Stimulated activated naive B cell treated with anti-CD40 and anti-IgM and Interleukin-4, amounts not matched to agents 10 μg/mL and 1 μg/mL and 100 μg/mL, for 72 hours (primary cell): Measurements from ENCODE around the gene CFAP119.
A peak's percentile ranks its signal among the peaks of the same experiment; 100 is the strongest.

Experiments used
- ATAC-seq, 2 donors: fragments of 150-1000 bp; cut with Tn5 transposase; replicated peaks; 2 replicates each; pipeline ENCODE4 v1.10.0; 2021; ENCODE audit warnings: moderate library complexity in 1 of 2
- DNase-seq: peaks from one replicate; pipeline ENCODE4 v3.0.0; 2021
- H3K27ac Mint-ChIP-seq: one replicate; pipeline ENCODE4 v1.8.0; 2022; ENCODE audit warnings: mild to moderate bottlenecking, mixed read lengths
- H3K27me3 Mint-ChIP-seq, 2 donors: one replicate each; pipeline ENCODE4 v1.8.0; 2022; ENCODE audit warnings: mixed read lengths in 2 of 2
- H3K36me3 Mint-ChIP-seq, 2 donors: one replicate each; pipeline ENCODE4 v1.8.0; 2022; ENCODE audit warnings: mixed read lengths in 2 of 2, mild to moderate bottlenecking in 1 of 2
- H3K4me1 Mint-ChIP-seq, 2 donors: one replicate each; pipeline ENCODE4 v1.8.0; 2022; ENCODE audit warnings: mixed read lengths in 2 of 2, mild to moderate bottlenecking in 1 of 2
- H3K4me3 Mint-ChIP-seq, 2 donors: one replicate each; pipeline ENCODE4 v1.8.0; 2022; ENCODE audit warnings: mild to moderate bottlenecking in 2 of 2, mixed read lengths in 2 of 2, moderate library complexity in 1 of 2
- H3K9me3 Mint-ChIP-seq, 2 donors: one replicate each; pipeline ENCODE4 v1.8.0; 2022; ENCODE audit warnings: mixed read lengths in 2 of 2, mild to moderate bottlenecking in 1 of 2

CFAP119 gene

DNA sequence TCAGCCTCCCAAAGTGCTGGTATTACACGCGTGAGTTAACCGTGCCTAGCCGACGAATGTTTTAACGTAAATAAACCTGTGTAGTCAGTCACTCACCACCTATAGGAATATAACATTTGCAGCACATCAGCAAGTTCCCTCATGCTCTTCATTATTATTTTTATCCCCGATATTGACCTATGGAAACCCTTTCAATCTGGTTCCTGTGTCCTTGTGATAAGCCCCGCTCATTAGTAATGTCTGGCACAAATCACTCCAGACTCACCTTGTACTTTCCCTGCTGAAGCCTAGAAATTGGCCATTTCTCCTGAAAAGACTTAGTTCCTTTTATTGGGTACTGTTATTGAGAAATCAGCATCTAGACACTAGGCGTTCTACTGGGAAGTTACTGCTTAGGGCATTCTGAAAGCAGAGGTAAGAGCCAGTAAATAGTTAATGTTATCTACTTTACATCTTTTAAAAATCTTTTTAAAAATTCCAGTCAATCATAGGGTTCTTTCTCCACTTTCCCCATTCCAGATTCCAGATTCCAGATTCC lies 15.2 kb downstream of the CFAP119 start:
- H3K4me3 Mint-ChIP-seq: no peak overlapping the region
- ATAC-seq (no peak), DNase-seq (no peak)
- peaks cover 17 to 35% of the 10 kb centered on the region in 2 donors for H3K4me1 Mint-ChIP-seq
- H3K27ac Mint-ChIP-seq: no peak overlapping the region
- H3K36me3 Mint-ChIP-seq: peaks cover 30 to 50% of the 10 kb centered on the region in 2 donors
- H3K27me3 Mint-ChIP-seq: no peaks in the 10 kb centered on the region
- H3K9me3 Mint-ChIP-seq: no peaks in the 10 kb centered on the region

DNA sequence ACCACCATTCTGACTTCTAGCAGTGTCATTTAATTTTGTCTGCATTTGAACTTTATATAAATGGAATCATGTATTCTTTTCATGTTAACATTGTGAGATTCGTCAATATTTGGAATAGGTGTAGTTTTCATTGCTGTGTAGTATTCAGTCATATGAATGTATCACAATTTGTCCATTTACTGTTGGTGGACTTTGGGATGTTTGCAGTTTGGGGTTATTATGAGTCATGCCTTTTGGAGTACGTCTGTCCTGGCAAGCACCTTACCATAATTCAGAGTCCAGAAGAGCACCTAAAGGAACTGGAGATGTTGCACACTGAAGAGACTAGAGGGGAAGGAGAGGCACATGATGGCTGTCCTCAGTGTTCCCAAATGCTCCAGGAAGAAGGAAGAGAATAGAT lies 16.8 kb downstream of the CFAP119 start:
- Mint-ChIP-seq H3K4me3 (no peak overlapping the region), H3K9me3 (no peaks in the 10 kb centered on the region), H3K27me3 (no peaks in the 10 kb centered on the region), H3K27ac (peak overlapping the region; percentile 20), H3K36me3 (peaks cover 38 to 55% of the 10 kb centered on the region in 2 donors), H3K4me1 (peaks cover 28 to 46% of the 10 kb centered on the region in 2 donors)
- no peak for ATAC-seq
- no peak for DNase-seq

GRCh38 chr16:30744183-30744582 lies 17.7 kb downstream of the CFAP119 start:
- peaks cover 32 to 48% of the 10 kb centered on the region in 2 donors for H3K36me3 Mint-ChIP-seq
- peaks cover 23 to 41% of the 10 kb centered on the region in 2 donors for H3K4me1 Mint-ChIP-seq
- no peaks in the 10 kb centered on the region for H3K27me3 Mint-ChIP-seq
- DNase-seq: no peak
- no peak overlapping the region for H3K4me3 Mint-ChIP-seq
- no peaks in the 10 kb centered on the region for H3K9me3 Mint-ChIP-seq
- H3K27ac Mint-ChIP-seq: no peak overlapping the region
- no peak for ATAC-seq

GRCh38 chr16:30743716-30744115 lies 18.1 kb downstream of the CFAP119 start:
- Mint-ChIP-seq H3K4me1 (peaks cover 20 to 41% of the 10 kb centered on the region in 2 donors), H3K4me3 (no peak overlapping the region), H3K27me3 (no peaks in the 10 kb centered on the region), H3K27ac (no peak overlapping the region), H3K36me3 (peaks cover 31 to 46% of the 10 kb centered on the region in 2 donors), H3K9me3 (no peaks in the 10 kb centered on the region)
- DNase-seq: no peak
- no peak for ATAC-seq

- no peak for ATAC-seq
- Mint-ChIP-seq H3K9me3 (no peaks in the 10 kb centered on the region), H3K36me3 (peaks cover 38 to 60% of the 10 kb centered on the region in 2 donors), H3K27ac (peak overlapping the region; percentile 62), H3K4me1 (peaks cover 16 to 37% of the 10 kb centered on the region in 2 donors), H3K4me3 (no peak overlapping the region), H3K27me3 (no peaks in the 10 kb centered on the region)
- no peak for DNase-seq
These were observed 20.4 kb downstream of the CFAP119 start for GRCh38 chr16:30741461-30741914.

DNA sequence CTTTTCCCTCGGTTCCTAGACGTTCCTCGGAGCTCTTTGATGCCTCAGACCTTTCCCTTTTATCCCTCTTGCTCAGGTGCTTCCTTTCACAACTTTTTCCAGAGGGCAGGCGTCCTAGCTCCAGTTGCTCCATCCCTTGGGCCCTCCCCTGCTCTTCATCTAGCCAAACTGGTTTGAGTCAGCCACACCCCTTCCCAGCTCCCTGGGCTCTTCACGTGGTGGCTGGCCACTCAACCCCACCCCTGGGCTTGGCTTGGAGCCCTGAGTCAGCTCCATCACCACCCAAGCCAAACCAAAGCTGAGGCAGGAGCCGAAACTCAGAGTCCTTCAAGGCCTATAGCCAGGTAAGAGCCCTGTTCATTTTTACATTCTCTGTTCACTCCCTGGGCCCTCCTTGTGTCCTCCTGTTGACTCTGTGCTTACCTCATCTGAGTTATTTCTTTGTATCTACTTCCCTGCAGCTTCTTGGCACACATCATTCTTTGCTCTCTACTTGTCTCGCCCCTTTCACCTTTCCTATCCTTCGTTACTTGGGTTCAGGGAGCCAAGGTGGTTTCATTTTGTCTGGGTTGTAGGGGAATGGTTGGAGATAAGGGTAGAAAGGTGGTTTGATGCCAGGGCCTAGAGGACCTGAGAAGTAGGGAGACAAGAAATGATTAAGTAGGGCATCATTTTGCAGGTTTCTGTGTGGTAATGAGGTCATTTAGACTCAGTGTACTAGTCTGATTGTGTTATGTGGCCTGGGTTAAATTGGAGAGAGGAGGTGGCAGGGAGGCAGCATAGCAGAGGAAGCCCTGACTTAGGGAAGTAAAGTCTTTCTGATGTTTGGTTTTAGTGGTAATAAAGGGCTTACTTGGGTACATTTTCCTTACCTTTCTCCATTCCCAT lies 21.3 kb downstream of the CFAP119 start:
- peaks cover 16 to 37% of the 10 kb centered on the region in 2 donors for H3K4me1 Mint-ChIP-seq
- ATAC-seq: no peak

DNA sequence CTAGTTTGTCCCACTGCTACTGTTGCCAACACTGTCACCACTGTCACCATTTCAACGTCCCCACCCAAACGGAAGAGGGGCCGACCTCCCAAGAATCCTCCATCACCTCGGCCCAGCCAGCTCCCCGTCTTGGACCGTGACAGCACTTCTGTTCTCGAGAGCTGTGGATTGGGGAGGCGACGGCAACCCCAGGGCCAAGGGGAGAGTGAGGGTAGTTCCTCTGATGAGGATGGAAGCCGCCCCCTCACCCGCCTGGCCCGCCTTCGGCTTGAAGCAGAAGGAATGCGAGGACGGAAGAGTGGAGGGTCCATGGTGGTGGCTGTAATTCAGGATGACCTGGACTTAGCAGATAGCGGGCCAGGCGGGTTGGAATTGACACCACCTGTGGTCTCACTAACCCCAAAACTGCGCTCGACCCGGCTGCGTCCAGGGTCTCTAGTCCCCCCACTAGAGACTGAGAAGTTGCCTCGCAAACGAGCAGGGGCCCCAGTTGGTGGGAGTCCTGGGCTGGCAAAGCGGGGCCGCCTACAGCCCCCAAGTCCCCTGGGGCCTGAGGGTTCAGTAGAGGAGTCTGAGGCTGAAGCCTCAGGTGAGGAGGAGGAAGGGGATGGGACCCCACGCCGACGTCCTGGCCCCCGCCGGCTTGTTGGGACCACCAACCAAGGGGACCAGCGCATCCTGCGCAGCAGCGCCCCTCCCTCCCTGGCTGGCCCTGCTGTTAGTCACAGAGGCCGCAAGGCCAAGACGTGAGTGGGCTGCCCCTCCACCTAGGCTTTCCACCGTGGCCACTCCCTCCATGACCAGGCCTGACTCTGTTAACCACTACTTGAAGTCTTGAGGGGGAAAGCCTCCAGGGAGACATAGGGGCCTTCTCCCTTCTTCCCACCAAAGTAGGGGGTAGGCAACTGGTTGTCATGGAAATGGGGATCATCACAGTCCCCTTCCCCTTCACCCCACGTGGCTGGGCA lies 22.6 kb downstream of the CFAP119 start:
- no peaks in the 10 kb centered on the region for H3K27me3 Mint-ChIP-seq
- H3K4me3 Mint-ChIP-seq: no peak overlapping the region
- H3K36me3 Mint-ChIP-seq: peaks cover 38 to 65% of the 10 kb centered on the region in 2 donors
- no peak for DNase-seq
- no peak for ATAC-seq
- no peaks in the 10 kb centered on the region for H3K9me3 Mint-ChIP-seq
- no peak overlapping the region for H3K27ac Mint-ChIP-seq
- H3K4me1 Mint-ChIP-seq: peaks cover 16 to 37% of the 10 kb centered on the region in 2 donors

More for the DNA sequence above, 21.3 kb downstream of the CFAP119 start:
- DNase-seq: no peak
- Mint-ChIP-seq H3K36me3 (peaks cover 42 to 67% of the 10 kb centered on the region in 2 donors), H3K9me3 (no peaks in the 10 kb centered on the region), H3K4me3 (peak overlapping the region in 1 of 2 donors; percentile 43), H3K27me3 (no peaks in the 10 kb centered on the region), H3K27ac (no peak overlapping the region)

GRCh38 chr16:30737794-30738648 lies 23.8 kb downstream of the CFAP119 start:
- H3K9me3 Mint-ChIP-seq: no peaks in the 10 kb centered on the region
- DNase-seq: no peak
- peak overlapping the region; percentile 48 for H3K27ac Mint-ChIP-seq
- ATAC-seq: no peak
- no peak overlapping the region for H3K4me3 Mint-ChIP-seq
- peaks cover 38 to 70% of the 10 kb centered on the region in 2 donors for H3K36me3 Mint-ChIP-seq
- H3K27me3 Mint-ChIP-seq: no peaks in the 10 kb centered on the region
- peaks cover 19 to 37% of the 10 kb centered on the region in 2 donors for H3K4me1 Mint-ChIP-seq

- Mint-ChIP-seq H3K27me3 (no peaks in the 10 kb centered on the region), H3K36me3 (peaks cover 38 to 71% of the 10 kb centered on the region in 2 donors)
These were observed 24.7 kb downstream of the CFAP119 start for GRCh38 chr16:30736995-30737793.

GRCh38 chr16:30731411-30731810 lies 30.5 kb downstream of the CFAP119 start:
- Mint-ChIP-seq H3K36me3 (peaks cover 38 to 47% of the 10 kb centered on the region in 2 donors), H3K27ac (no peak overlapping the region), H3K4me1 (peaks cover 3 to 16% of the 10 kb centered on the region in 2 donors), H3K4me3 (no peak overlapping the region), H3K9me3 (no peaks in the 10 kb centered on the region), H3K27me3 (no peaks in the 10 kb centered on the region)
- ATAC-seq (peak in 1 of 2 donors; percentile 18), DNase-seq (no peak)

More at GRCh38 chr16:30736995-30737793, 24.7 kb downstream of the CFAP119 start:
- ATAC-seq (no peak), DNase-seq (no peak)
- Mint-ChIP-seq H3K27ac (peak overlapping the region; percentile 48), H3K4me3 (no peak overlapping the region), H3K9me3 (no peaks in the 10 kb centered on the region), H3K4me1 (peaks cover 19 to 37% of the 10 kb centered on the region in 2 donors)

GRCh38 chr16:30728899-30729672 lies 32.8 kb downstream of the CFAP119 start:
- no peak for DNase-seq
- Mint-ChIP-seq H3K4me3 (no peak overlapping the region), H3K36me3 (peaks cover 44 to 56% of the 10 kb centered on the region in 2 donors), H3K9me3 (no peaks in the 10 kb centered on the region), H3K27me3 (no peaks in the 10 kb centered on the region), H3K27ac (peak overlapping the region; percentile 87), H3K4me1 (peaks cover 13 to 36% of the 10 kb centered on the region in 2 donors)
- no peak for ATAC-seq

DNA sequence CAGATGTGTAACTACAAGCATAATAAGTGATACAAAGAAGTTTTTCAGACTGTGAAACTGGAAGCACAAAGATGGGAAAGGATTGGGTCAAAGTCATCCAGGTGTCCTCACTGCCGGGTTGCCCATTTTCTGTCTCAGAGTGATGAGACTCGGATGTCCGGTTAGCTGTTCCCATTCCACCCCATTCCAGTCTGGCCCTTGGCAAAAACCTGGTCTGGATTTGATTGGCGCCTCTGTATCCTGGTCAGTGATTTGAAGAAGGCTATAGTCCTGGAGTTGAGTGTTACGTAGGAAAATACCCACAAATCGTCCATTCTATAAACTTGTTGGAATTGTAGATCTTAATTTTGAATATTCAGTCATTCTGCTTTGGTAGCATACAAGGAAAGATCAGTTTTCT lies 33.5 kb downstream of the CFAP119 start:
- ATAC-seq (no peak), DNase-seq (no peak)

More for the DNA sequence above, 33.5 kb downstream of the CFAP119 start:
- Mint-ChIP-seq H3K9me3 (no peaks in the 10 kb centered on the region), H3K27me3 (no peaks in the 10 kb centered on the region), H3K4me3 (no peak overlapping the region), H3K4me1 (peaks cover 16 to 44% of the 10 kb centered on the region in 2 donors), H3K36me3 (peaks cover 45 to 56% of the 10 kb centered on the region in 2 donors), H3K27ac (no peak overlapping the region)
